Vagina (tissue), 2 donors: ENCODE measurements around the gene PFDN1. TPM values are rescaled to one million over a fixed set of nuclear protein-coding genes. Genes with fewer than 3 reads are reported as not detected.
A peak's percentile ranks its signal among the peaks of the same experiment; 100 is the strongest.

Experiments used
- DNase-seq, 2 donors: peaks; one replicate each; pipeline ENCODE4 v3.0.0-alpha.2; 2017; ENCODE audit errors: extremely low spot score in 2 of 2
- H3K27ac ChIP-seq: fragments of 200-600 bp; sonication (generic); one replicate; pipeline ENCODE4 v1.5.1; 2019
- H3K27me3 ChIP-seq: fragments of 200-600 bp; sonication (generic); one replicate; pipeline ENCODE4 v1.5.1; 2019
- H3K36me3 ChIP-seq, 2 donors: fragments of 200-600 bp; sonication (generic); one replicate each; pipeline ENCODE4 v1.5.1; 2017 to 2019
- H3K4me1 ChIP-seq: fragments of 200-600 bp; sonication (generic); one replicate; pipeline ENCODE4 v1.5.1; 2019
- H3K4me3 ChIP-seq, 2 donors: fragments of 200-600 bp; sonication (generic); 1 replicate in 1 of 2; 2 replicates in 1 of 2; pipeline ENCODE4 v1.5.1; 2016 to 2019
- H3K9me3 ChIP-seq: fragments of 200-600 bp; sonication (generic); one replicate; pipeline ENCODE4 v1.5.1; 2019
- CTCF ChIP-seq, 3 experiments: fragments of 450-650 bp in 2 of 3; fragments of 200-600 bp in 1 of 3; sonication (generic) in 1 of 3; IDR thresholded peaks; one replicate each; pipeline ENCODE4 v1.5.1; 2017 to 2019; ENCODE audit warnings: antibody characterized with exemption in 3 of 3, mild to moderate bottlenecking in 2 of 3, moderate library complexity in 2 of 3
- POLR2A ChIP-seq, 2 donors: fragments of 450-650 bp; IDR thresholded peaks; one replicate each; pipeline ENCODE4 v1.6.1; 2017; ENCODE audit warnings: antibody characterized with exemption in 2 of 2, mild to moderate bottlenecking in 2 of 2, moderate library complexity in 2 of 2
- POLR2AphosphoS5 ChIP-seq, 2 donors: sonication (generic); formaldehyde crosslinking; IDR thresholded peaks; one replicate each; pipeline ENCODE4 v1.9.0; 2017; ENCODE audit warnings: antibody characterized with exemption in 2 of 2, mild to moderate bottlenecking in 2 of 2, low read depth in 1 of 2; ENCODE audit not compliant: insufficient read depth in 1 of 2
- intact Hi-C: fragments of 100-400 bp; cut with DNase I; formaldehyde crosslinking; loops from one replicate; pipeline ENCODE4 v1.15.1; 2023
- total RNA-seq: library from RNA; depleted of rRNA; stranded (reverse); fragments of >200 nt; gene quantifications from one replicate; pipeline ENCODE4 v1.2.3, GENCODE V29; 2016

PFDN1 gene
- total RNA-seq, 1 donor from 2014 or later, result 94.8 TPM

GRCh38 chr5:140293091-140293848, 9.6 kb downstream of the PFDN1 start:
- intact Hi-C loops, result no loop called here
- Histone ChIP-seq H3K4me3 (no peak overlapping the region), H3K27ac (peak overlapping the region; percentile 49), H3K9me3 (no peaks in the 10 kb centered on the region), H3K4me1 (peaks cover 52% of the 10 kb centered on the region), H3K36me3 (peaks cover 0 to 5% of the 10 kb centered on the region in 2 donors), H3K27me3 (no peaks in the 10 kb centered on the region)
- DNase-seq, result no peak
- TF ChIP-seq POLR2AphosphoS5 (IDR thresholded peaks at IDR 0.05; ENCODE audit: insufficient read depth in 1 of 2, low read depth in 1 of 2), result peak in 1 of 2 donors; percentile 26
- no peak for TF ChIP-seq POLR2A (IDR thresholded peaks at IDR 0.05)

DNA sequence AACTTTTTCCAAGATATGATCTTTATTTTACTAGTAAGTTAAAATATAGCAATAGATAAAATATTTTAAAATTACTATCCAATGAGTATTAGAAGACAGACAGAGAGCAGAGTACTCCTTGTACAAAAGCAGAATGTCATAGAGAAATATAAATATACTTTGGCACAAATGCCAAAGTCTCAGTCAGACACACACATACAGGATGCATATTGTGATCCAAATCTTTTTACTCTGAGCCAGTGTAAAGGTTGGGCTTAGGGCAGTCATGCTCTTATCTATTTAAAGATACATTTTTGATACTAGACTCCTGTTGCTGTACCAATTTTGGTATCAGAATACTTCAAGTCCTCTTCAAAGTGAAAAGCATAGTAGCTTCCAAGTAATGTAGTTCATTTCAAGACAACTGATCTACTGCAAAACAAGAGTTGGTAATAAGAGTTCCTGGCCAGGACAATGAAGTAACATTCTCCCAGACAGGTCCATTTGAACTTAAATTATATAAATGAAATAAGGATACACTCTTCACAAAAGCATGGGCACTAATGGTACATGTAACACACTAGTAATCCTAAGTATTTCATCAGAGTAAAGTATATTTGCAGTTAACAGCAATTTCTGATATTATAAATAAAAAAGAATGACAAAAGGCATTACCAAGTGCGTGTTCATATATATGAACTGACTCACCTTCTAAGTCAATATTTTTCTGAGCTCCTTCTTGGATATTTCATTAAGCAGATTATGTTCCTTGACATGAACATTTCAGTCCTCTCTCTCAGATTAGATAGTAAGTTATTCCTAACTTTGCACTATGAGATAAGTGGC, 10.5 kb downstream of the PFDN1 start:
- Histone ChIP-seq H3K9me3 (no peaks in the 10 kb centered on the region), H3K27ac (peak overlapping the region; percentile 49), H3K27me3 (no peaks in the 10 kb centered on the region), H3K36me3 (no peaks in the 10 kb centered on the region), H3K4me1 (peaks cover 44% of the 10 kb centered on the region), H3K4me3 (no peak overlapping the region)
- intact Hi-C loops, result no loop called here
- DNase-seq, result no peak
- TF ChIP-seq POLR2AphosphoS5 (IDR thresholded peaks at IDR 0.05; ENCODE audit: insufficient read depth in 1 of 2, low read depth in 1 of 2), result no peak
- no peak for TF ChIP-seq CTCF (IDR thresholded peaks at IDR 0.05)

DNA sequence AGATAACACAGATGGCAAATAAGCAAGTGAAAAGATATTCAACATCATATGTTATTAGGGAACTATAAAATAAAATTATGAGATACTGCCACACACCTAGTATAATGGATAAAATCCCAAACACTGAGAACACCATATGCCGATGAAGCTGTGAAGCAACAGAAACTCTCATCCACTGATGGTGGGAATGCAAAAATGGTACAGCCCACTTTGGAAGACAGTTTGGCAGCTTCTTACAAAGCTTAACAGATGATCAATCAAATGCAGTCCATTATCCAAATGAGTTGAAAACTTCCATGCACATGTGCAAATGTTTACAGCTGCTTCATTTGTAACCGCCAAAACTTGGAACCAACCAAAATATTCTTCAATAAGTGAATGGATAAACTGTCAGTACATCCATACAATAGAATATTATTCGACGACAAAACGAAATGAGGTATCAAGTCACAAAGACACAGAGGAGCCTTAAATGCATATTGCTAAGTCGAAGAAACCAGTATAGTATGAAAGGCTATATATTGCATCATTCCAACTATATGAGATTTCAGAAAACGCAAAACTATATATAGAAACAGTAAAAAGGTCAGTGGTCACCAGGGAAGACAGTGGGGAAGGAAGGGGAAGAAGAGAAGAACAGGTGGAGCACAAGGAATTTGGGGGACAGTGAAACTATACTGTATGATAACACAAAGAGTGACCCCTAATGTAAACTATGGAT, 14.9 kb downstream of the PFDN1 start:
- Histone ChIP-seq H3K4me1 (peaks cover 7% of the 10 kb centered on the region), H3K27me3 (no peaks in the 10 kb centered on the region), H3K36me3 (no peaks in the 10 kb centered on the region), H3K27ac (no peak overlapping the region), H3K4me3 (no peak overlapping the region), H3K9me3 (no peaks in the 10 kb centered on the region)
- TF ChIP-seq CTCF (IDR thresholded peaks at IDR 0.05) (no peak), POLR2AphosphoS5 (IDR thresholded peaks at IDR 0.05; ENCODE audit: insufficient read depth in 1 of 2, low read depth in 1 of 2) (no peak), POLR2A (IDR thresholded peaks at IDR 0.05) (no peak)
- no peak for DNase-seq
- intact Hi-C loops, result no loop called here

DNA sequence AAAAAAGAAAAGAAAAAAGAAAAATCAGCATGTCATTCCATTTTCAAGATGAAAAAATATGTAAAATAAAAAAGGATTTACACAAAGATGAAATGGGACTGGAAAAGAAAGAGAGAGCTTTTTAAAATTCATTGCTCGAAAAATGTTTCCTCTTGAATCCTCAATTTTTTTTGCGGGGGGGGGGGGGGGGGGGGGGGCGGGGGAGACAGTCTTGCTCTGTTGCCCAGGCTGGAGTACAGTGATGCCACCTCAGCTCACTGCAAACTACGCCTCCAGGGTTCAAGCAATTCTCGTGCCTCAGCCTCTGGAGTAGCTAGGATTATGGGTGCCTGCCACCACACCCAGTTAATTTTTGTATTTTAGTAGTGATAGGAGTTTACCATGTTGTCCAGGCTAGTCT, 16.5 kb downstream of the PFDN1 start:
- H3K4me1 ChIP-seq, result no peaks in the 10 kb centered on the region
- DNase-seq, result no peak
- TF ChIP-seq CTCF (IDR thresholded peaks at IDR 0.05) (no peak), POLR2A (IDR thresholded peaks at IDR 0.05) (no peak), POLR2AphosphoS5 (IDR thresholded peaks at IDR 0.05; ENCODE audit: insufficient read depth in 1 of 2, low read depth in 1 of 2) (no peak)
- intact Hi-C loops, result no loop called here
- H3K27ac ChIP-seq, result no peak overlapping the region
- H3K9me3 ChIP-seq, result no peaks in the 10 kb centered on the region
- no peak overlapping the region for H3K4me3 ChIP-seq
- H3K36me3 ChIP-seq, result no peaks in the 10 kb centered on the region
- no peaks in the 10 kb centered on the region for H3K27me3 ChIP-seq

- H3K27me3 ChIP-seq, result no peaks in the 10 kb centered on the region
- no peak for DNase-seq
- intact Hi-C loops, result no loop called here
- no peak overlapping the region for H3K27ac ChIP-seq
- no peaks in the 10 kb centered on the region for H3K9me3 ChIP-seq
- H3K4me3 ChIP-seq, result no peak overlapping the region
- no peaks in the 10 kb centered on the region for H3K36me3 ChIP-seq
- TF ChIP-seq POLR2AphosphoS5 (IDR thresholded peaks at IDR 0.05; ENCODE audit: insufficient read depth in 1 of 2, low read depth in 1 of 2), result no peak
- no peak for TF ChIP-seq POLR2A (IDR thresholded peaks at IDR 0.05)
- TF ChIP-seq CTCF (IDR thresholded peaks at IDR 0.05), result no peak
- no peaks in the 10 kb centered on the region for H3K4me1 ChIP-seq
Observed at GRCh38 chr5:140284013-140284412, 18.9 kb downstream of the PFDN1 start.
